Thyroid gland (tissue), 4 donors: ENCODE results near the gene ATXN7L2. TPM values are rescaled to one million over a fixed set of nuclear protein-coding genes. Genes with fewer than 3 reads are reported as not detected.

Source experiments
- DNase-seq, 2 donors: peaks; one replicate each; pipeline ENCODE4 v3.0.0-alpha.2; 2019
- H3K27ac ChIP-seq, 3 donors: fragments of 200-600 bp; sonication (generic); 1 replicate in 2 of 3; 2 replicates in 1 of 3; pipeline ENCODE4 v1.5.1; 2016 to 2019; ENCODE audit warnings: mild to moderate bottlenecking in 1 of 3, moderate library complexity in 1 of 3
- H3K27me3 ChIP-seq: fragments of 200-600 bp; sonication (generic); one replicate; pipeline ENCODE4 v1.5.1; 2019
- H3K36me3 ChIP-seq, 2 donors: fragments of 200-600 bp; sonication (generic); one replicate each; pipeline ENCODE4 v1.5.1; 2016 to 2019
- H3K4me1 ChIP-seq, 2 donors: fragments of 200-600 bp; sonication (generic); one replicate each; pipeline ENCODE4 v1.5.1; 2017 to 2019
- H3K4me3 ChIP-seq, 3 donors: fragments of 200-600 bp; sonication (generic); replicated peaks in 1 of 3; 1 replicate in 2 of 3; 2 replicates in 1 of 3; pipeline ENCODE4 v1.5.1; 2016; ENCODE audit warnings: mild to moderate bottlenecking in 1 of 3
- H3K9me3 ChIP-seq: fragments of 200-600 bp; sonication (generic); one replicate; pipeline ENCODE4 v1.5.1; 2017
- POLR2A ChIP-seq, 2 donors: fragments of 450-650 bp; IDR thresholded peaks; one replicate each; pipeline ENCODE4 v1.6.1; 2017; ENCODE audit warnings: antibody characterized with exemption in 2 of 2, mild to moderate bottlenecking in 2 of 2, moderate library complexity in 1 of 2
- WGBS, 2 donors: methylation state at CpG; one replicate each; pipeline ENCODE4 v1.1.5; 2017; 5-methylcytosine and 5-hydroxymethylcytosine counted together
- intact Hi-C: fragments of 100-400 bp; cut with DNase I; formaldehyde crosslinking; loops from one replicate; pipeline ENCODE4 v1.15.1; 2023
- total RNA-seq, 4 donors: library from RNA; depleted of rRNA; stranded (reverse); fragments of >200 nt; gene quantifications; one replicate each; pipeline ENCODE4 v1.2.3, GENCODE V29; 2016
- TF ChIP-seq, protein P1 (sequence below), 6 experiments: fragments of 200-600 bp in 3 of 6; fragments of 450-650 bp in 3 of 6; sonication (generic) in 3 of 6; IDR thresholded peaks; one replicate each; pipeline ENCODE4 v1.5.1; 2016 to 2019; ENCODE audit warnings: antibody characterized with exemption in 6 of 6, mild to moderate bottlenecking in 2 of 6, inconsistent platforms in 1 of 6, moderate library complexity in 1 of 6

Gene ATXN7L2
- total RNA-seq, 4 donors from 2014 or later = 5.8 to 11.7 (median 8.4) TPM

GRCh38 chr1:109481646-109482045 is 2.1 kb upstream of the ATXN7L2 start:
- Histone ChIP-seq H3K4me1 (peaks cover 12 to 16% of the 10 kb centered on the region in 2 donors), H3K27me3 (no peaks in the 10 kb centered on the region), H3K9me3 (no peaks in the 10 kb centered on the region), H3K4me3 (no peak overlapping the region), H3K36me3 (no peaks in the 10 kb centered on the region), H3K27ac (no peak overlapping the region)
- no peak for DNase-seq
- intact Hi-C loops = loop anchor here (10.0 kb wide), 1 partner anchor 227 kb away; no protein-coding TSS in a partner anchor
- TF ChIP-seq, protein P1, sequence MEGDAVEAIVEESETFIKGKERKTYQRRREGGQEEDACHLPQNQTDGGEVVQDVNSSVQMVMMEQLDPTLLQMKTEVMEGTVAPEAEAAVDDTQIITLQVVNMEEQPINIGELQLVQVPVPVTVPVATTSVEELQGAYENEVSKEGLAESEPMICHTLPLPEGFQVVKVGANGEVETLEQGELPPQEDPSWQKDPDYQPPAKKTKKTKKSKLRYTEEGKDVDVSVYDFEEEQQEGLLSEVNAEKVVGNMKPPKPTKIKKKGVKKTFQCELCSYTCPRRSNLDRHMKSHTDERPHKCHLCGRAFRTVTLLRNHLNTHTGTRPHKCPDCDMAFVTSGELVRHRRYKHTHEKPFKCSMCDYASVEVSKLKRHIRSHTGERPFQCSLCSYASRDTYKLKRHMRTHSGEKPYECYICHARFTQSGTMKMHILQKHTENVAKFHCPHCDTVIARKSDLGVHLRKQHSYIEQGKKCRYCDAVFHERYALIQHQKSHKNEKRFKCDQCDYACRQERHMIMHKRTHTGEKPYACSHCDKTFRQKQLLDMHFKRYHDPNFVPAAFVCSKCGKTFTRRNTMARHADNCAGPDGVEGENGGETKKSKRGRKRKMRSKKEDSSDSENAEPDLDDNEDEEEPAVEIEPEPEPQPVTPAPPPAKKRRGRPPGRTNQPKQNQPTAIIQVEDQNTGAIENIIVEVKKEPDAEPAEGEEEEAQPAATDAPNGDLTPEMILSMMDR (IDR thresholded peaks at IDR 0.05) = no peak
- TF ChIP-seq POLR2A (IDR thresholded peaks at IDR 0.05) = no peak
- 73 to 82% methylated on average over 2 of the region's 2 CpGs for WGBS, 2 donors

DNA sequence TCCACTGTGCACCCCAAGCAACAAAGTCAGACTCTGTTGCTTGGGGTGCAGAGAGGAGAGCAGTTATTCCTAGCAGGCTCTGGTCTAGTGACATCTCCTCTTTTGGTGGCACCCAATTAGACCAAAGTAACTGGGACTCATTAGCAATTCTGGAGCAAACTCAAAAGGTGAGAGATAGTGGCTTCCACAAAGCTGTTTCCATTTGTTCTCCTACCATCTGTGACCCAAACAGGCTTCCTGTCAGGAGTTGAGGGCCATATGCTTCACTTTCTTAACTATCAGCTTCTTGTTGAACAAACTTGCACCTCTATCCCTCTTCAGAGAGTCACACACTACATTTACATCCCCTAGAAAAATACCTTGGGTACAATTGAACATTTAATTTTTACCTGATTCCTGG is 1.5 kb upstream of the ATXN7L2 start:
- DNase-seq = no peak
- Histone ChIP-seq H3K4me1 (peaks cover 12 to 16% of the 10 kb centered on the region in 2 donors), H3K4me3 (no peak overlapping the region), H3K36me3 (no peaks in the 10 kb centered on the region), H3K9me3 (no peaks in the 10 kb centered on the region), H3K27ac (no peak overlapping the region), H3K27me3 (no peaks in the 10 kb centered on the region)
- intact Hi-C loops = loop anchor here (10.0 kb wide), 1 partner anchor 227 kb away; no protein-coding TSS in a partner anchor
- TF ChIP-seq, protein P1 (IDR thresholded peaks at IDR 0.05) = no peak
- TF ChIP-seq POLR2A (IDR thresholded peaks at IDR 0.05) = no peak

GRCh38 chr1:109482791-109483671 is 674 bp upstream of the ATXN7L2 start:
- no peaks in the 10 kb centered on the region for H3K36me3 ChIP-seq
- peak overlapping the region; percentile 11 to 43 (median 31) for H3K4me3 ChIP-seq
- TF ChIP-seq, protein P1 (IDR thresholded peaks at IDR 0.05) = no peak
- no peak for TF ChIP-seq POLR2A (IDR thresholded peaks at IDR 0.05)
- peak in 1 of 2 donors; percentile 37 for DNase-seq
- H3K9me3 ChIP-seq = no peaks in the 10 kb centered on the region
- no peaks in the 10 kb centered on the region for H3K27me3 ChIP-seq
- H3K4me1 ChIP-seq = peaks cover 12 to 16% of the 10 kb centered on the region in 2 donors
- WGBS, 2 donors = 12 to 13% methylated on average over 29 of the region's 29 CpGs
- intact Hi-C loops = loop anchor here (10.0 kb wide), 1 partner anchor 228 kb away; no protein-coding TSS in a partner anchor
- no peak overlapping the region for H3K27ac ChIP-seq

GRCh38 chr1:109484519-109484975 is 842 bp downstream of the ATXN7L2 start:
- intact Hi-C loops = loop anchor here (10.0 kb wide), 1 partner anchor 230 kb away; no protein-coding TSS in a partner anchor
- no peaks in the 10 kb centered on the region for H3K9me3 ChIP-seq
- WGBS, 2 donors = 25 to 29% methylated on average over 15 of the region's 15 CpGs

More at GRCh38 chr1:109484519-109484975, 842 bp downstream of the ATXN7L2 start:
- peak overlapping the region in 1 of 3 donors; percentile 99 for H3K27ac ChIP-seq
- peaks cover 12 to 16% of the 10 kb centered on the region in 2 donors for H3K4me1 ChIP-seq
- no peaks in the 10 kb centered on the region for H3K27me3 ChIP-seq
- peaks cover 0 to 9% of the 10 kb centered on the region in 2 donors for H3K36me3 ChIP-seq
- TF ChIP-seq, protein P1 (IDR thresholded peaks at IDR 0.05) = no peak
- no peak for TF ChIP-seq POLR2A (IDR thresholded peaks at IDR 0.05)
- peak overlapping the region; percentile 17 to 59 (median 38) for H3K4me3 ChIP-seq
- DNase-seq = no peak
